ES-I3 (cell line): Measurements from ENCODE around the gene TMPRSS11B.
A peak's percentile ranks its signal among the peaks of the same experiment; 100 is the strongest.
"Not testable (repeated sequence)": the region's sequence is repeated elsewhere in the genome, so short reads cannot be mapped to it uniquely, and the experiment has no call there.

Experiments
- H3K36me3 ChIP-seq: 2 replicates; pipeline ENCODE4 v1.6.1; 2013; ENCODE audit warnings: mild to moderate bottlenecking, low read length, control low read depth, moderate library complexity; ENCODE audit not compliant: insufficient read depth
- H3K4me1 ChIP-seq: 2 replicates; pipeline ENCODE4 v1.6.1; 2013; ENCODE audit warnings: mild to moderate bottlenecking, control low read depth, low read length; ENCODE audit not compliant: insufficient read depth
- H3K9ac ChIP-seq: 2 replicates; pipeline ENCODE4 v1.6.1; 2013; ENCODE audit warnings: low read depth, mild to moderate bottlenecking, low read length, moderate library complexity
- H3K9me3 ChIP-seq: 2 replicates; pipeline ENCODE4 v1.6.1; 2013; ENCODE audit warnings: mild to moderate bottlenecking, low read length, moderate library complexity; ENCODE audit not compliant: control insufficient read depth, insufficient read depth

The TMPRSS11B gene

GRCh38 chr4:68245594-68245993 is at the start of gene TMPRSS11B:
Gene TMPRSS11B (minus strand): TSS chr4:68245694. CDS start chr4:68245558, 136 bp downstream.
- H3K36me3 ChIP-seq, result no peaks in the 10 kb centered on the region
- no peak within 1 kb of the TSS for H3K9ac ChIP-seq
- no peaks in the 10 kb centered on the region for H3K9me3 ChIP-seq
- no peaks in the 10 kb centered on the region for H3K4me1 ChIP-seq

GRCh38 chr4:68291256-68291655 is 45.8 kb upstream of the TMPRSS11B start:
- Histone ChIP-seq H3K9ac (no peak overlapping the region), H3K36me3 (no peaks in the 10 kb centered on the region), H3K9me3 (peaks cover 3% of the 10 kb centered on the region; the same call in 1 of the 2 replicates)

GRCh38 chr4:68288393-68288740 is 42.9 kb upstream of the TMPRSS11B start:
- Histone ChIP-seq H3K9me3 (peaks cover 3% of the 10 kb centered on the region; the same call in 1 of the 2 replicates), H3K9ac (no peak overlapping the region), H3K4me1 (no peaks in the 10 kb centered on the region), H3K36me3 (no peaks in the 10 kb centered on the region)

More at GRCh38 chr4:68291256-68291655, 45.8 kb upstream of the TMPRSS11B start:
- no peaks in the 10 kb centered on the region for H3K4me1 ChIP-seq

- no peak overlapping the region for H3K9ac ChIP-seq
- H3K36me3 ChIP-seq, result no peaks in the 10 kb centered on the region
- 0 out of 2 replicates have a peak, but pooled peaks cover 3% of the 10 kb centered on the region for H3K9me3 ChIP-seq
- H3K4me1 ChIP-seq, result no peaks in the 10 kb centered on the region
These were observed 42.4 kb upstream of the TMPRSS11B start for GRCh38 chr4:68287704-68288392.

GRCh38 chr4:68283714-68284113 is 38.2 kb upstream of the TMPRSS11B start:
- Histone ChIP-seq H3K9me3 (0 out of 2 replicates have a peak, but pooled peaks cover 3% of the 10 kb centered on the region), H3K9ac (no peak overlapping the region), H3K4me1 (no peaks in the 10 kb centered on the region)

GRCh38 chr4:68283095-68283494 is 37.6 kb upstream of the TMPRSS11B start:
- Histone ChIP-seq H3K4me1 (no peaks in the 10 kb centered on the region), H3K9ac (no peak overlapping the region), H3K36me3 (no peaks in the 10 kb centered on the region), H3K9me3 (0 out of 2 replicates have a peak, but pooled peaks cover 3% of the 10 kb centered on the region)

More at GRCh38 chr4:68283714-68284113, 38.2 kb upstream of the TMPRSS11B start:
- no peaks in the 10 kb centered on the region for H3K36me3 ChIP-seq

- not testable (repeated sequence) for H3K9me3 ChIP-seq, H3K36me3 ChIP-seq, H3K4me1 ChIP-seq, H3K9ac ChIP-seq
These were observed 36.6 kb upstream of the TMPRSS11B start for GRCh38 chr4:68281796-68282740.

GRCh38 chr4:68278029-68278428 is 32.5 kb upstream of the TMPRSS11B start:
- Histone ChIP-seq H3K9ac (no peak overlapping the region), H3K36me3 (no peaks in the 10 kb centered on the region)

GRCh38 chr4:68277627-68278026 is 32.1 kb upstream of the TMPRSS11B start:
- Histone ChIP-seq H3K4me1 (peaks cover 23% of the 10 kb centered on the region), H3K9ac (no peak overlapping the region), H3K9me3 (peaks cover 6% of the 10 kb centered on the region; the same call in 1 of the 2 replicates), H3K36me3 (no peaks in the 10 kb centered on the region)

More at GRCh38 chr4:68278029-68278428, 32.5 kb upstream of the TMPRSS11B start:
- peaks cover 6% of the 10 kb centered on the region; the same call in 1 of the 2 replicates for H3K9me3 ChIP-seq
- H3K4me1 ChIP-seq, result peaks cover 22% of the 10 kb centered on the region

- peak overlapping the region; percentile 32; the same call in 1 of the 2 replicates for H3K9ac ChIP-seq
- H3K36me3 ChIP-seq, result no peaks in the 10 kb centered on the region
- peaks cover 24% of the 10 kb centered on the region for H3K9me3 ChIP-seq
- peaks cover 22% of the 10 kb centered on the region for H3K4me1 ChIP-seq
These were observed 27.4 kb upstream of the TMPRSS11B start for GRCh38 chr4:68272860-68273259.

- Histone ChIP-seq H3K4me1 (peaks cover 19% of the 10 kb centered on the region), H3K9ac (peak overlapping the region; percentile 32; the same call in 1 of the 2 replicates), H3K36me3 (no peaks in the 10 kb centered on the region), H3K9me3 (peaks cover 25% of the 10 kb centered on the region)
These were observed 26.9 kb upstream of the TMPRSS11B start for GRCh38 chr4:68272380-68272779.

GRCh38 chr4:68271851-68272357 is 26.4 kb upstream of the TMPRSS11B start:
- no peaks in the 10 kb centered on the region for H3K36me3 ChIP-seq
- peak overlapping the region; percentile 32; the same call in 1 of the 2 replicates for H3K9ac ChIP-seq
- peaks cover 25% of the 10 kb centered on the region for H3K9me3 ChIP-seq
- peaks cover 19% of the 10 kb centered on the region for H3K4me1 ChIP-seq

- Histone ChIP-seq H3K4me1 (no peaks in the 10 kb centered on the region), H3K9ac (no peak overlapping the region), H3K9me3 (peaks cover 29% of the 10 kb centered on the region), H3K36me3 (no peaks in the 10 kb centered on the region)
These were observed 22.0 kb upstream of the TMPRSS11B start for GRCh38 chr4:68267433-68267944.
